NCI-H526 (cell line): ENCODE results near the gene INPP5A.
A peak's percentile ranks its signal among the peaks of the same experiment; 100 is the strongest.

Experiments used
- DNase-seq, 2 experiments: peaks; one replicate each; lab custom pipeline; 2025; lab: John Stamatoyannopoulos, UW

The INPP5A gene

GRCh38 chr10:132582771-132583170, 45.2 kb downstream of the INPP5A start:
- DNase-seq: no peak

GRCh38 chr10:132583456-132583855, 45.9 kb downstream of the INPP5A start:
- no peak for DNase-seq

GRCh38 chr10:132584081-132584480, 46.5 kb downstream of the INPP5A start:
- DNase-seq: no peak

GRCh38 chr10:132585732-132586722, 48.4 kb downstream of the INPP5A start:
- DNase-seq: no peak

GRCh38 chr10:132586739-132587138, 49.2 kb downstream of the INPP5A start:
- DNase-seq: no peak

GRCh38 chr10:132587175-132587574, 49.6 kb downstream of the INPP5A start:
- no peak for DNase-seq

GRCh38 chr10:132588301-132589013, 50.9 kb downstream of the INPP5A start:
- no peak for DNase-seq

- no peak for DNase-seq
Measured at GRCh38 chr10:132589015-132589414, 51.4 kb downstream of the INPP5A start.

GRCh38 chr10:132589681-132590080, 52.1 kb downstream of the INPP5A start:
- no peak for DNase-seq

- no peak for DNase-seq
Measured at GRCh38 chr10:132590094-132590751, 52.6 kb downstream of the INPP5A start.

GRCh38 chr10:132590752-132591121, 53.1 kb downstream of the INPP5A start:
- no peak for DNase-seq

- DNase-seq: peak; percentile 2 to 38
Measured at GRCh38 chr10:132591166-132591971, 53.8 kb downstream of the INPP5A start.

GRCh38 chr10:132592790-132593383, 55.3 kb downstream of the INPP5A start:
- no peak for DNase-seq

- no peak for DNase-seq
Measured at GRCh38 chr10:132593389-132593788, 55.8 kb downstream of the INPP5A start.

- DNase-seq: no peak
Measured at GRCh38 chr10:132593900-132594876, 56.6 kb downstream of the INPP5A start.

- DNase-seq: no peak
Measured at GRCh38 chr10:132595021-132595420, 57.4 kb downstream of the INPP5A start.

- DNase-seq: no peak
Measured at GRCh38 chr10:132595854-132596253, 58.3 kb downstream of the INPP5A start.

- no peak for DNase-seq
Measured at GRCh38 chr10:132596742-132597279, 59.2 kb downstream of the INPP5A start.

- no peak for DNase-seq
Measured at GRCh38 chr10:132597654-132598053, 60.1 kb downstream of the INPP5A start.
